NCI-H187 treated with DMSO at 0.1 percent for 48 hours (cell line): ENCODE data around the gene TMEM151A.
"Not testable (repeated sequence)": the region's sequence is repeated elsewhere in the genome, so short reads cannot be mapped to it uniquely, and the experiment has no call there.

Experiments
- DNase-seq: peaks from one replicate; lab custom pipeline; 2025; lab: John Stamatoyannopoulos, UW

The TMEM151A gene

GRCh38 chr11:66291706-66292542 is at the start of gene TMEM151A:
TSS of gene TMEM151A (plus strand) at chr11:66291894. CDS start at chr11:66292014, 120 bp downstream.
- no peak for DNase-seq

- DNase-seq, result no peak
These were observed 49.5 kb upstream of the TMEM151A start for GRCh38 chr11:66242095-66242765.

GRCh38 chr11:66243782-66244535 is 47.7 kb upstream of the TMEM151A start:
- DNase-seq, result no peak

GRCh38 chr11:66247295-66247694 is 44.4 kb upstream of the TMEM151A start:
- no peak for DNase-seq

GRCh38 chr11:66247801-66248200 is 43.9 kb upstream of the TMEM151A start:
- DNase-seq, result no peak

GRCh38 chr11:66248903-66249302 is 42.8 kb upstream of the TMEM151A start:
- no peak for DNase-seq

- no peak for DNase-seq
These were observed 39.9 kb upstream of the TMEM151A start for GRCh38 chr11:66251809-66252208.

GRCh38 chr11:66253081-66253480 is 38.6 kb upstream of the TMEM151A start:
- not testable (repeated sequence) for DNase-seq

- no peak for DNase-seq
These were observed 33.2 kb upstream of the TMEM151A start for GRCh38 chr11:66258473-66258893.

- no peak for DNase-seq
These were observed 32.5 kb upstream of the TMEM151A start for GRCh38 chr11:66259225-66259624.

- no peak for DNase-seq
These were observed 31.7 kb upstream of the TMEM151A start for GRCh38 chr11:66259956-66260355.

- no peak for DNase-seq
These were observed 30.1 kb upstream of the TMEM151A start for GRCh38 chr11:66261578-66261977.

- no peak for DNase-seq
These were observed 29.5 kb upstream of the TMEM151A start for GRCh38 chr11:66262191-66262590.

- no peak for DNase-seq
These were observed 29.0 kb upstream of the TMEM151A start for GRCh38 chr11:66262696-66263095.

GRCh38 chr11:66263231-66263630 is 28.5 kb upstream of the TMEM151A start:
- no peak for DNase-seq

GRCh38 chr11:66263785-66264184 is 27.9 kb upstream of the TMEM151A start:
- DNase-seq, result no peak

- DNase-seq, result no peak
These were observed 27.3 kb upstream of the TMEM151A start for GRCh38 chr11:66264383-66264782.

- DNase-seq, result no peak
These were observed 26.8 kb upstream of the TMEM151A start for GRCh38 chr11:66264914-66265313.

GRCh38 chr11:66265531-66266377 is 25.9 kb upstream of the TMEM151A start:
- no peak for DNase-seq

- DNase-seq, result no peak
These were observed 25.2 kb upstream of the TMEM151A start for GRCh38 chr11:66266378-66267038.

- DNase-seq, result no peak
These were observed 24.7 kb upstream of the TMEM151A start for GRCh38 chr11:66267039-66267378.
